Tibial nerve (tissue), 4 donors: ENCODE data around the gene EBF3.

ENCODE experiments used
- EP300 ChIP-seq, 2 donors: sonication (generic); formaldehyde crosslinking; IDR thresholded peaks; one replicate each; pipeline ENCODE4 v1.6.1; 2017; ENCODE audit warnings: antibody characterized with exemption in 2 of 2, mild to moderate bottlenecking in 1 of 2
- POLR2A ChIP-seq, 2 donors: fragments of 450-650 bp; IDR thresholded peaks; one replicate each; pipeline ENCODE4 v1.6.1; 2017; ENCODE audit warnings: antibody characterized with exemption in 2 of 2, mild to moderate bottlenecking in 2 of 2, moderate library complexity in 2 of 2
- TF ChIP-seq, protein P1 (sequence below), 5 experiments: fragments of 200-600 bp in 3 of 5; fragments of 450-650 bp in 2 of 5; sonication (generic) in 3 of 5; IDR thresholded peaks; one replicate each; pipeline ENCODE4 v1.5.1; 2016 to 2019; ENCODE audit warnings: antibody characterized with exemption in 5 of 5, mild to moderate bottlenecking in 3 of 5, moderate library complexity in 2 of 5

DNA sequence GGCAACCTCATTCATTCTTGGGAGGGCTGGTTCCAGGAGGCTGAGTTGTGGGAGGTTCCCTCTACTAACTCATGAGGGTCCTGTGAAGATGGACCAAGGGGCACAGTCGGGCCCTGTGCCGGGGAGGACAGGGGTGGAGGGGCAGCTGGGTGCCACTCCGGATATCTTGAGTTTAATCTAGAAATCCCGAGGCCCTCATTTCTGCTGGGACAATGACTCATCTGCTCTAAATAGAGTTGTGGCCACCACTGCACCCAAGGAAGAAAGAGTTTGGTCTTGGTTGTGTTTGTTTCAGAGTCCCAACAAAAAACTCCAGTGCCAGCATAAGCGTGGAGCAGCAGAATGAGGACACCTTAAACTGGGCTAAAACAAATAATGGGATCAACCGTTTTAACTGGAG lies 82.4 kb downstream of the EBF3 start:
- TF ChIP-seq, protein P1, sequence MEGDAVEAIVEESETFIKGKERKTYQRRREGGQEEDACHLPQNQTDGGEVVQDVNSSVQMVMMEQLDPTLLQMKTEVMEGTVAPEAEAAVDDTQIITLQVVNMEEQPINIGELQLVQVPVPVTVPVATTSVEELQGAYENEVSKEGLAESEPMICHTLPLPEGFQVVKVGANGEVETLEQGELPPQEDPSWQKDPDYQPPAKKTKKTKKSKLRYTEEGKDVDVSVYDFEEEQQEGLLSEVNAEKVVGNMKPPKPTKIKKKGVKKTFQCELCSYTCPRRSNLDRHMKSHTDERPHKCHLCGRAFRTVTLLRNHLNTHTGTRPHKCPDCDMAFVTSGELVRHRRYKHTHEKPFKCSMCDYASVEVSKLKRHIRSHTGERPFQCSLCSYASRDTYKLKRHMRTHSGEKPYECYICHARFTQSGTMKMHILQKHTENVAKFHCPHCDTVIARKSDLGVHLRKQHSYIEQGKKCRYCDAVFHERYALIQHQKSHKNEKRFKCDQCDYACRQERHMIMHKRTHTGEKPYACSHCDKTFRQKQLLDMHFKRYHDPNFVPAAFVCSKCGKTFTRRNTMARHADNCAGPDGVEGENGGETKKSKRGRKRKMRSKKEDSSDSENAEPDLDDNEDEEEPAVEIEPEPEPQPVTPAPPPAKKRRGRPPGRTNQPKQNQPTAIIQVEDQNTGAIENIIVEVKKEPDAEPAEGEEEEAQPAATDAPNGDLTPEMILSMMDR (IDR thresholded peaks at IDR 0.05) = no peak
- TF ChIP-seq EP300 (IDR thresholded peaks at IDR 0.05) (no peak), POLR2A (IDR thresholded peaks at IDR 0.05) (no peak)
